ENCODE measurements around the gene PROX1.

The PROX1 gene

GRCh38 chr1:214066190-214066589 lies 78.4 kb downstream of the PROX1 start:
- H3K27me3 ChIP-seq (ENCODE audit: control insufficient read depth, low read length): peaks cover 7% of the 10 kb centered on the region
- no peaks in the 10 kb centered on the region for H3K4me1 ChIP-seq (ENCODE audit: control insufficient read depth, low read length)
- no peaks in the 10 kb centered on the region for H4K20me1 ChIP-seq (ENCODE audit: control insufficient read depth, insufficient read depth, low read depth, low read length)
- TF ChIP-seq, protein P1, sequence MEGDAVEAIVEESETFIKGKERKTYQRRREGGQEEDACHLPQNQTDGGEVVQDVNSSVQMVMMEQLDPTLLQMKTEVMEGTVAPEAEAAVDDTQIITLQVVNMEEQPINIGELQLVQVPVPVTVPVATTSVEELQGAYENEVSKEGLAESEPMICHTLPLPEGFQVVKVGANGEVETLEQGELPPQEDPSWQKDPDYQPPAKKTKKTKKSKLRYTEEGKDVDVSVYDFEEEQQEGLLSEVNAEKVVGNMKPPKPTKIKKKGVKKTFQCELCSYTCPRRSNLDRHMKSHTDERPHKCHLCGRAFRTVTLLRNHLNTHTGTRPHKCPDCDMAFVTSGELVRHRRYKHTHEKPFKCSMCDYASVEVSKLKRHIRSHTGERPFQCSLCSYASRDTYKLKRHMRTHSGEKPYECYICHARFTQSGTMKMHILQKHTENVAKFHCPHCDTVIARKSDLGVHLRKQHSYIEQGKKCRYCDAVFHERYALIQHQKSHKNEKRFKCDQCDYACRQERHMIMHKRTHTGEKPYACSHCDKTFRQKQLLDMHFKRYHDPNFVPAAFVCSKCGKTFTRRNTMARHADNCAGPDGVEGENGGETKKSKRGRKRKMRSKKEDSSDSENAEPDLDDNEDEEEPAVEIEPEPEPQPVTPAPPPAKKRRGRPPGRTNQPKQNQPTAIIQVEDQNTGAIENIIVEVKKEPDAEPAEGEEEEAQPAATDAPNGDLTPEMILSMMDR (IDR thresholded peaks at IDR 0.05; ENCODE audit: low read depth, low read length, poor library complexity, severe bottlenecking): no peak
- TF ChIP-seq EZH2phosphoT487 (IDR thresholded peaks at IDR 0.05; ENCODE audit: borderline replicate concordance, low read length): no peak
- H3K9me3 ChIP-seq (ENCODE audit: control insufficient read depth, insufficient read depth, low read length): no peaks in the 10 kb centered on the region
- no peaks in the 10 kb centered on the region for H3K79me2 ChIP-seq (ENCODE audit: control insufficient read depth, low read length)
- H3K27ac ChIP-seq (ENCODE audit: low read depth, low read length): no peak overlapping the region
- H3F3A ChIP-seq (ENCODE audit: control insufficient read depth, insufficient read depth): no peaks in the 10 kb centered on the region
- H3K36me3 ChIP-seq (ENCODE audit: control insufficient read depth, low read length): no peaks in the 10 kb centered on the region
- H3K4me3 ChIP-seq (ENCODE audit: low read length): no peak overlapping the region
- H3K9me2 ChIP-seq (replicated peaks; ENCODE audit: control insufficient read depth, low read length): no peaks in the 10 kb centered on the region
- no peak overlapping the region for H3K4me2 ChIP-seq (ENCODE audit: low read length)

- Histone ChIP-seq H3F3A (ENCODE audit: control insufficient read depth, insufficient read depth) (no peaks in the 10 kb centered on the region), H3K9me3 (ENCODE audit: control insufficient read depth, insufficient read depth, low read length) (no peaks in the 10 kb centered on the region)
Observed at GRCh38 chr1:214066936-214067335, 79.2 kb downstream of the PROX1 start.

DNA sequence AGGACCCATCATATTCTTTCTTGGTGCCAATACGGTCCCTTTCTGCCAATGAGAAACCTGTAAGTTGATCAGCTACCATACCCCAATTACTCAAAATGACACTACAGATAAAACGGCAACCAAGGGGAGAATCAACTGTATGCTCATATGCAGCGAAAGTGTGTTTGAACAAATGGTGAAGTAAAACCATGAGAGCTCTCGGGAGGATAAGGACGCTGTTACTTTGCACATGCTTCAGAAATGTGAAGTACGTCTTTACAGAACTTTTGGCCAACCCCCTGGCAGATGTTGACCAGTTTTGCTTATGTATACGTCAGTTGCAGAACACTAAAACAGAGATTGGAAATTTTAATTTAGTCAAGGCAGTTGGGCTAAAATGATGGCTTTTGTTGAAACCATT lies 79.6 kb downstream of the PROX1 start:
- Histone ChIP-seq H3K27me3 (ENCODE audit: control insufficient read depth, low read length) (peaks cover 7% of the 10 kb centered on the region), H3K4me1 (ENCODE audit: control insufficient read depth, low read length) (no peaks in the 10 kb centered on the region), H3K4me3 (ENCODE audit: low read length) (no peak overlapping the region), H4K20me1 (ENCODE audit: control insufficient read depth, insufficient read depth, low read depth, low read length) (no peaks in the 10 kb centered on the region), H3K36me3 (ENCODE audit: control insufficient read depth, low read length) (no peaks in the 10 kb centered on the region), H3K27ac (ENCODE audit: low read depth, low read length) (no peak overlapping the region), H3F3A (ENCODE audit: control insufficient read depth, insufficient read depth) (no peaks in the 10 kb centered on the region), H3K4me2 (ENCODE audit: low read length) (no peak overlapping the region), H3K79me2 (ENCODE audit: control insufficient read depth, low read length) (no peaks in the 10 kb centered on the region), H3K9me3 (ENCODE audit: control insufficient read depth, insufficient read depth, low read length) (no peaks in the 10 kb centered on the region), H3K9me2 (replicated peaks; ENCODE audit: control insufficient read depth, low read length) (no peaks in the 10 kb centered on the region)
- TF ChIP-seq, protein P1 (IDR thresholded peaks at IDR 0.05; ENCODE audit: low read depth, low read length, poor library complexity, severe bottlenecking): no peak
- TF ChIP-seq EZH2phosphoT487 (IDR thresholded peaks at IDR 0.05; ENCODE audit: borderline replicate concordance, low read length): no peak

More at GRCh38 chr1:214066936-214067335, 79.2 kb downstream of the PROX1 start:
- no peak overlapping the region for H3K4me2 ChIP-seq (ENCODE audit: low read length)
- H3K9me2 ChIP-seq (replicated peaks; ENCODE audit: control insufficient read depth, low read length): no peaks in the 10 kb centered on the region
- no peaks in the 10 kb centered on the region for H3K36me3 ChIP-seq (ENCODE audit: control insufficient read depth, low read length)
- H3K79me2 ChIP-seq (ENCODE audit: control insufficient read depth, low read length): no peaks in the 10 kb centered on the region
- H3K4me3 ChIP-seq (ENCODE audit: low read length): no peak overlapping the region
- peaks cover 7% of the 10 kb centered on the region for H3K27me3 ChIP-seq (ENCODE audit: control insufficient read depth, low read length)
- no peaks in the 10 kb centered on the region for H4K20me1 ChIP-seq (ENCODE audit: control insufficient read depth, insufficient read depth, low read depth, low read length)
- H3K4me1 ChIP-seq (ENCODE audit: control insufficient read depth, low read length): no peaks in the 10 kb centered on the region
- no peak overlapping the region for H3K27ac ChIP-seq (ENCODE audit: low read depth, low read length)
- TF ChIP-seq EZH2phosphoT487 (IDR thresholded peaks at IDR 0.05; ENCODE audit: borderline replicate concordance, low read length): no peak
- TF ChIP-seq, protein P1 (IDR thresholded peaks at IDR 0.05; ENCODE audit: low read depth, low read length, poor library complexity, severe bottlenecking): no peak

All from DOHH2 (cell line).